ENCODE measurements around the gene AGA.

Gene AGA

GRCh38 chr4:177441803-177442622 lies at the start of gene AGA:
TSS of gene AGA (minus strand) at chr4:177442437. CDS start at chr4:177442375, 62 bp downstream.
- no peak for FAIRE-seq

GRCh38 chr4:177492022-177492421 lies 49.8 kb upstream of the AGA start:
- FAIRE-seq, result no peak

- FAIRE-seq, result no peak
These were observed 48.5 kb upstream of the AGA start for GRCh38 chr4:177490769-177491168.

GRCh38 chr4:177489471-177490246 lies 47.4 kb upstream of the AGA start:
- FAIRE-seq, result no peak

GRCh38 chr4:177487977-177488376 lies 45.7 kb upstream of the AGA start:
- FAIRE-seq, result no peak

- no peak for FAIRE-seq
These were observed 43.3 kb upstream of the AGA start for GRCh38 chr4:177485528-177485927.

GRCh38 chr4:177484613-177485021 lies 42.4 kb upstream of the AGA start:
- no peak for FAIRE-seq

GRCh38 chr4:177483760-177484159 lies 41.5 kb upstream of the AGA start:
- FAIRE-seq, result no peak

- no peak for FAIRE-seq
These were observed 41.0 kb upstream of the AGA start for GRCh38 chr4:177483271-177483670.

- no peak for FAIRE-seq
These were observed 40.1 kb upstream of the AGA start for GRCh38 chr4:177482367-177482766.

- FAIRE-seq, result no peak
These were observed 38.6 kb upstream of the AGA start for GRCh38 chr4:177480795-177481194.

- FAIRE-seq, result no peak
These were observed 36.8 kb upstream of the AGA start for GRCh38 chr4:177479063-177479462.

- FAIRE-seq, result no peak
These were observed 36.3 kb upstream of the AGA start for GRCh38 chr4:177478496-177478895.

- no peak for FAIRE-seq
These were observed 31.8 kb upstream of the AGA start for GRCh38 chr4:177473991-177474390.

GRCh38 chr4:177464026-177464425 lies 21.8 kb upstream of the AGA start:
- no peak for FAIRE-seq

- no peak for FAIRE-seq
These were observed 19.4 kb upstream of the AGA start for GRCh38 chr4:177461606-177462005.

GRCh38 chr4:177460460-177460859 lies 18.2 kb upstream of the AGA start:
- peak; percentile 77 for FAIRE-seq

- FAIRE-seq, result no peak
These were observed 13.3 kb upstream of the AGA start for GRCh38 chr4:177455561-177455970.

GRCh38 chr4:177453116-177453515 lies 10.9 kb upstream of the AGA start:
- FAIRE-seq, result no peak

- FAIRE-seq, result no peak
These were observed 8.9 kb upstream of the AGA start for GRCh38 chr4:177451108-177451500.

GRCh38 chr4:177450426-177451107 lies 8.3 kb upstream of the AGA start:
- no peak for FAIRE-seq

GRCh38 chr4:177448850-177449249 lies 6.6 kb upstream of the AGA start:
- no peak for FAIRE-seq

- FAIRE-seq, result peak; percentile 51
These were observed 5.3 kb upstream of the AGA start for GRCh38 chr4:177447417-177448004.
